ENCODE results near the gene RSRP1. TPM values are rescaled to one million over a fixed set of nuclear protein-coding genes. Genes with fewer than 3 reads are reported as not detected.
"Not testable (repeated sequence)": the region's sequence is repeated elsewhere in the genome, so short reads cannot be mapped to it uniquely, and the experiment has no call there.

Gene RSRP1
- total and polyA plus RNA-seq, 2 experiments from 2014 or later: 91.4 to 93.7 TPM

- TF ChIP-seq CTCF (conservative IDR thresholded peaks at IDR 0.05; ENCODE audit: low read depth in 2 of 2): no peak
- TF ChIP-seq ZNF462 (CRISPR knock-in tag; IDR thresholded peaks at IDR 0.05): no peak
Measured at GRCh38 chr1:25238046-25238445, 9.2 kb downstream of the RSRP1 start (continued).

DNA sequence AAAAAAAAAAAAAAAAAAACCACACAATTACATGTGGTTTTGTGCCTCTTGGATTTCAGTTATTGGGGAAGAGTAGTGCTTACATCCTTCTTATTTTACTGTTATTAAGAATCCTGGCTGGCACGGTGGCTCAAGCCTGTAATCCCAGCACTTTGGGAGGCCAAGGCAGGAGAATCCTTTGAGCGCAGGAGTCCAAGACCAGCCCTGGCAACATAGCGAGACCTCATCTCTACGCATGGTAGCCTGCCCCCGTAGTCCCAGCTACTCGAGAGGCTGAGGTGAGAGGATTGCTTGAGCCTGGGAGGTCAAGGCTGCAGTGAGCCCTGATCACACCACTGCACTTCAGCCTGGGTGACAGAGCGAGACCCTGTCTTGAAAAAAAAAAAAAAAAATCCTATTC is 11.0 kb downstream of the RSRP1 start:
- not testable (repeated sequence) for H3K9me3 Mint-ChIP-seq, ATAC-seq
- H3K4me1 Mint-ChIP-seq: peaks cover 13% of the 10 kb centered on the region

GRCh38 chr1:25235411-25235810 is 11.8 kb downstream of the RSRP1 start:
- H3K9me3 Mint-ChIP-seq, ATAC-seq: not testable (repeated sequence)
- H3K4me1 Mint-ChIP-seq: peaks cover 13% of the 10 kb centered on the region

More for the DNA sequence above, 11.0 kb downstream of the RSRP1 start:
- not testable (repeated sequence) for H3K27ac ChIP-seq (ENCODE audit: low read depth); H3K27me3 ChIP-seq (ENCODE audit: insufficient read depth); DNase-seq (ENCODE audit: low spot score); H3K4me2 ChIP-seq; H3K27ac Mint-ChIP-seq; H4K20me1 ChIP-seq (replicated peaks; ENCODE audit: insufficient read depth); H3K4me3 ChIP-seq; H3K36me3 ChIP-seq (ENCODE audit: insufficient read depth); H2AFZ ChIP-seq; H3K9me2 ChIP-seq (ENCODE audit: insufficient read depth); H3K4me3 Mint-ChIP-seq
- peaks cover 13% of the 10 kb centered on the region for H3K27me3 Mint-ChIP-seq (ENCODE audit: insufficient read depth, low read depth, poor library complexity)
- peaks cover 11% of the 10 kb centered on the region for H3F3A ChIP-seq (replicated peaks; ENCODE audit: low read depth)
- peaks cover 36% of the 10 kb centered on the region for H3K79me2 ChIP-seq (replicated peaks; ENCODE audit: insufficient read depth)
- H3K36me3 Mint-ChIP-seq (ENCODE audit: low read depth): peaks cover 16% of the 10 kb centered on the region
- peaks cover 15% of the 10 kb centered on the region for H3K4me1 ChIP-seq (ENCODE audit: insufficient read depth)

More at GRCh38 chr1:25235411-25235810, 11.8 kb downstream of the RSRP1 start:
- not testable (repeated sequence) for H3K4me3 ChIP-seq; H3K27ac ChIP-seq (ENCODE audit: low read depth); H3K27me3 Mint-ChIP-seq (ENCODE audit: insufficient read depth, low read depth, poor library complexity); H2AFZ ChIP-seq; H3K9me2 ChIP-seq (ENCODE audit: insufficient read depth); H3F3A ChIP-seq (replicated peaks; ENCODE audit: low read depth); H3K4me2 ChIP-seq; H3K4me1 ChIP-seq (ENCODE audit: insufficient read depth); H3K4me3 Mint-ChIP-seq; DNase-seq (ENCODE audit: low spot score); H3K27me3 ChIP-seq (ENCODE audit: insufficient read depth); H3K27ac Mint-ChIP-seq; H4K20me1 ChIP-seq (replicated peaks; ENCODE audit: insufficient read depth); H3K36me3 ChIP-seq (ENCODE audit: insufficient read depth)
- H3K79me2 ChIP-seq (replicated peaks; ENCODE audit: insufficient read depth): peaks cover 42% of the 10 kb centered on the region
- peaks cover 16% of the 10 kb centered on the region for H3K36me3 Mint-ChIP-seq (ENCODE audit: low read depth)
